GM18511 (cell line): Measurements from ENCODE around the gene PRDM16.

Experiments
- ATAC-seq: cut with Tn5 transposase; IDR thresholded peaks from one replicate; pipeline ENCODE4 v1.9.1; 2021; ENCODE audit warnings: mild to moderate bottlenecking, moderate library complexity; ENCODE audit not compliant: unreplicated experiment

PRDM16 gene

DNA sequence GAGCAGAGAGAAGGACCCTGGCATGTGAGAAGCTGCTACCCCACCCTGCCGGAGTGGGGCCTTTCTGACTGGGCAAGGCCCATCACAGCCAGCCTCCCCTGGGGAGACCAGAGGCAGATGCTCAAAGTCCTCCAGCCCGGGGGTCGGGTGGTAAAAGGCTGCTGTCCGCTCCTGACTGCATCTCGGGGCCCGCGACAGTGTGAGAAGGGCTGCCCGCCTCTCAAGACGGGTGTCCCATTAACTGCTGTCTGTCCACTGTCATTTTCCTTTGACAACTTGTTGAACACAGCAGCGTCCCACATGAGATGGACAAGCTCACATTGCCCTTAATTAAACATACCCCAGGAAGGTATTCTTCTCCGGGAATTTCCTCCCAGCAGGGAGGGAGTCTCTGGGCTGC, 294.0 kb downstream of the PRDM16 start:
- ATAC-seq: no peak

DNA sequence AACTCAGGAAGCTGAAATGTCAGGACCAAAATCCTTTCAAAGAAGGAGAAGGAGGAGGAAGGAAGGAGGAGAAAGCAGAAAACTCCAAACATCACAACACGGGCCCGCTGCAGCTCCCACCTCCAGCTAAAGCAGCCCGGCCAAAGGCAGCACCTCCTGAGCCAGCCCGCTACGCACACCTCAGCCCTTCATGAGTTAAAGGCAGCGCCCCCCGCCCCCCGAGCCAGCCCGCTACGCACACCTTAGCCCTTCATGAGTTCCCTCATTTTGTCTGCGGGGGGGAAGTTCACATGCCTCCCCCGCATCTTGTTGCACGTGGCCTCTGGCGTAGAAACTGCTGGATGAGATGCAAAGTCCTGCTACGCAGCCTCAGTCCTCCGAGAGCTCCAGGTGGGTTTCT, 294.8 kb downstream of the PRDM16 start:
- ATAC-seq: no peak

DNA sequence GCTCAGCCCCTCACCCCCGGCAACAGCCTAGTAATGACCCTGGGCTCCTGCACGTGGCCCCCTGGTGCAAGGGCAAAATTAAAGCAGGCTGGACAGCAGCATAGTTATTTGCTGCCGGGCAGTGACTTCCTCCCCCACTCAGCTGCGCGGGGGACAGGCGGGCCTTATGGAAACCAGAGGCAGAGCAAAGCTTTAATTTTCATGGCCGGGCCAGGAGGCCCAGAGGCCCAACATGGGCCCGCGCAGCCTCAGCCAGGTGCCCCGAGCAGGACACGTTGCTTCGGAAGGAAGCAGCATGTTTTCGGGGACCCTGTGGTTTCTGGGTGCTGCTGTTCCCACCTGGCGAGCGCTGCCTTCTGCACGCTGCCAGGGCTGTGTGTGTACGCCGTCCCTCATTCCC, 295.5 kb downstream of the PRDM16 start:
- ATAC-seq: no peak

DNA sequence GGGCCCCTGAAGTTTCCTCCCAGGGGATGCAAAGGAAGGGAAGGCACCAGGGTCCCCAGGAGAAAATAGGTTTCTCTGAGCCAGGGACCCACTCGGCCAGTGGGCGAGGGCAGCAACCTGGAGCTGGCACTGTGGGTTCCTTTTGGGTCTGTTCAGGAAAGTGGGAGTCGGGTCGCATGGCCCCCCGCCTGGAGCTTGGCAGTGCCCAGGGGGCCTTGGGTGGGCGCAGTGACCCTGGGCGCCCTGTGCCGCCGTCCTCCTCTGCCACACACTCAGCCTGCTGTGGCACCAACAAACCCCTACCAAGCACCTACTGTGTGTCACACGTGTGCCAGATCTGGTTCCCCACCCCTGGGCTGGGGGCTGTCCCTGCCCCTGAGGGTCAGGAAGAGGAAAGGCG, 296.0 kb downstream of the PRDM16 start:
- no peak for ATAC-seq

DNA sequence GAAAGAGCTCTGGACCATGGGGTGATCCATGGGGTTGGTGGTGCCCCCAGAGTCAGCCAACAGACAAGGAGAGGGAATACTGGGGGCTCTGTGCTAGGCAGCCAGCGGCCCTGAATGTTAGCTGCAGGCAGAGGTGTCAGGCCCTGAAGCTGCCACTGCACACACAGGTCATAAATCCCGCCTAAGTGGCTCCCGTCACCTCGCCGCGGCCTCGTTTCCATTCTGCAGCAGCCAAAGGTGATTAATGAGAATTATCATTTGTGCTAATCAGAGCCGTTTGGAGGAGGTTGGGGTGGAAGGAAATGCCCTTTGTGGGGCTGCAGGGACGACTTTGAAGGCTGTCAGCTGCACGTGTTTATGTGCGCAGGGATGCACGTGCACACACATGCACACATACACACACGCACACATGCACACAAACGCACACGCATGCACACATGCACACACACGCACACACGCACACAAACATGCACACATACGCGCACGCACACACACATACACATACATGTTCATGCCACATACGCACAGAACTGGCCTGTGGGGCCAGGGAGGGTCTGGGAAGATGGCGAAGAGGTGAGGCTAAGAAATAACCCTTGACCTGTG, 296.6 kb downstream of the PRDM16 start:
- no peak for ATAC-seq

DNA sequence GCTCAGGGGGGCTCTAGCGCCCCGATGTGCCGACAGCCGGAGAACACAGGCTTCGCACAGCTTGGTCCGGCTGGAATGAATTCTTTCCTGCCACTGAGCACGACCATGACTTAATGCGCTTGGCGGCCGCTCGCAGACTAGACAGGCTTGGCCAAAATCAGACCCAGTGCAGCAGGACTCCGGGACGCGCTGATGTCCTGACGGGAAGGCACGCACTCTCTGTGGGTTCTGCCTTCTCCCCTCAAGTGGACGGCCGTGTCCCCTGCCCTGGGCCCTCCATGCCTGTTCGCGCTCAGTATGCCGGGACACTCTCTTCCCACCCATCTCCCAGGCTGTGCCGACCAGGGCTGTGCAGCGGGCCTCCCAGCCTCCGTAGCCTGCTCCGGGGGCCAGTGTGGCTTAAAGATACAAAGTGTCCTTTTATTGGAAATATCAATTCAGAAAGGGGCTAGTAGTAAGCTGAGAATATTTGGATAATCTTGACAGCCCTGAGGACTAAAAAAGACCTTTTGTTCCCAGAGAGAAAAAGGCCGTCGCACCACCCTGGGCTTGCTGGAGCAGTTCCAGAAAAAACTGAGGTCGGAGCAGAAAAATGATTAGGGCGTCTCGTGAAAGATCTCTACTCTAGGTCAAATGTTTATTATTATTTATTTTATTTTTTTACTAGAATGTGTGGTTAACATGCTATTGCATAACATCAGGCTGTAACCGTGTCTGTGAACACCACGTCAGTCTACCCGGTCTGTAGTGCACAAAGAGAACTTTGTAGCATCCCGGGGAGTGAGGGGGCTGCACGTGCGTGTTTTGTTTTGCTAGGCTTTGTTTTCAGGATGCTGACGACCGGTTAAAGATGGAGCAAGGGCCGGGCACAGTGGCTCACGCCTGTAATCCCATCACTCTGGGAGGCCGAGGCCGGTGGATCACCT, 297.4 kb downstream of the PRDM16 start:
- ATAC-seq: no peak

DNA sequence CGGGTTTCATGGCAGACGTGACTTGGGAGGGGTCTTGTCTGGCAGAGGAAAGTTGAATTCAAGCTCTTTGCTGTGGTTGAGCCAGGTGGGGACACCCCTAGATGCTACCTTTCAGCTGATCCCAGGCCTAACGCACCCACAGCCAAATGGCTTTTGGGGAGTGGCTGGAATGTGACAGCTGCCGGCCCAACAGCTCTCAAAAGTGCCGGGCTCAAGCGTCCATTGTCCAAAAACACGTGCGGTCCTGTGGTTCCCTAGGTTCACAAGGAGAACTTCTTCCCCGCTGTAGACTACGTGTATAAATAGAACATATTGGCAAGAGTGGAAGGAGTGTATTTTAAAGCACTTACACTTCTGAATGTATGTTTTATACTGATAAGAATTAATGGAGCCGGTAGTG, 298.4 kb downstream of the PRDM16 start:
- ATAC-seq: no peak

DNA sequence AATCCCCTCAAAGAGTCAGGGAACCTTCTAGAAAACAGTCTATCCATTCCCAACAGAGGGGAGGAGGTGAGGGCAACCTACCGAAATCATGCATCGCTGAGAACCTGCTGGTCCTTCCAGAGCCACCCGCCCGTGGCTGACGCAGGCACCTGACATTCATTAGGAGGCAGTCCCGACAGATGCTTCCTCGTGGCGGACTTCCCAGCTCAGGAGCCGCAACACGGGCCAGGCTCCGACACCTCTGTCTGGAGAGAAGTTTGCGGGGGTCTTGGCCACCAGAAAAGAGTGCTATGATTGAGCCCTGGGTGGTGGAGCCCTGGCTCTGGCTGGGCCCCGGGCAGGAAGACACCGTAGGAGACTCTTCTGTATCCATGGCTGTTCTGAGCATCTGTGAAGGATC, 299.1 kb downstream of the PRDM16 start:
- ATAC-seq: no peak

DNA sequence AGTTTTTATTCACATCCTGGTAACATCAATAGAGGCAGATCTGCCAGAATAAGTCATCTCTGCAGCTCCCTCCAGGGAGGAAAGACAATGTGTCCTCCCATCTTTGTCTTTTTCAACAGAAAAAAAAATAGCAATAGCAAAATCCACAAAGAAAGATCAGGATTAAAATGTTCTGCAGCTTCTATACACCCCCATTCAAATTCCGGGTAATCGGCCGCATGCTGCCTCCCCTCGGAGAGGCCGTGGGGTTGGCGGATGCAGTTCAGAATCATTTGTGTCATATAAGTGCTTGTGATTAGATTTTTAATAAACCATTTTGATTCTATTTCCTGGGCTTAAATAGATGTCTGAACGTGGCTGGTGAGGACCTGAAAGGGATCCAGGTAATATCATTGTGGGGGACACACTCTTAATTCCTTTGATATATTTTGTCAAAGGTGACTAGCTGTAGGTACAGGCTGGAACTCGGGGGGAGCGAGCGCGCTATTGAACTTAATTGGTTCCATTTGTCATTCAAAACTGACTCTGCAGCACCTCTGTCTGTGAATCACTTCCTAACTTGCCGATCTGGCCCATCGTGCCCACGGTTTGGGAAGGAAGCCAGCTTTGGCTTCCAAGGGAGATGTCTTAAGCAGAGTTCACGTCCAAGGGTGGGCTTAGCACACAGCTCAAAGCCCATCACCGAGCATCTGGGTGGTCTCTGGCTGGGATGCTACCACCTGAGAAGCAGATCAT, 299.9 kb downstream of the PRDM16 start:
- no peak for ATAC-seq

DNA sequence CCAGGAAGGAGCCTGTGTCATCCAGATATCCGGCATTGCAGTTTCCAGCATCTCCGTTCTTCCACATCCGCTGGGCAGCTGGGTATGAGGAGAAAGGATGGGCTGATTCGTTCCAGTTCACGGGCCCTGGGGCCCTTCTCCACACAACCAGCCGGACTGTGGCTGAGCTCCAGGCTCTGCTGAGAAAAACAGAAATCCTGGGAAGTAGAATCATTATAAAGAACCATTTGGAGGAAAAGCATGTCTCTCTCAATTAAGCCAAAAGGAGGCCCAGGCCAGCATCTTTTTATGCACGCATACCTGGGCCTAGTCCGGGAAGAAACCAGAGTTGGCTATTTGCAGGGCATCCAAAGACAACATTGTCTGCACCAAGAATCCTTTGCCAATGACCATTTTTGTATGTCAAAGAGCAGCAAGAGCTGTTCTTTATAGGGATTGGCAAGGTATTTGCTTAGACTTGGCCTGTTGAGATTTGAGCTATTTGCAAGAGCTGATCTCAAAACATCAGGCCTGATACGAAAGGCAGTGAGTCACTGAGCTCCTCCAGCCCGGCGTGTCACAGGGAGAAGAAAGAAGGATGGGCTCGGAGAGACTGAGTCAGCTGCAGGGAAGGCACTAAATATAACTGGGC, 300.6 kb downstream of the PRDM16 start:
- ATAC-seq: no peak

DNA sequence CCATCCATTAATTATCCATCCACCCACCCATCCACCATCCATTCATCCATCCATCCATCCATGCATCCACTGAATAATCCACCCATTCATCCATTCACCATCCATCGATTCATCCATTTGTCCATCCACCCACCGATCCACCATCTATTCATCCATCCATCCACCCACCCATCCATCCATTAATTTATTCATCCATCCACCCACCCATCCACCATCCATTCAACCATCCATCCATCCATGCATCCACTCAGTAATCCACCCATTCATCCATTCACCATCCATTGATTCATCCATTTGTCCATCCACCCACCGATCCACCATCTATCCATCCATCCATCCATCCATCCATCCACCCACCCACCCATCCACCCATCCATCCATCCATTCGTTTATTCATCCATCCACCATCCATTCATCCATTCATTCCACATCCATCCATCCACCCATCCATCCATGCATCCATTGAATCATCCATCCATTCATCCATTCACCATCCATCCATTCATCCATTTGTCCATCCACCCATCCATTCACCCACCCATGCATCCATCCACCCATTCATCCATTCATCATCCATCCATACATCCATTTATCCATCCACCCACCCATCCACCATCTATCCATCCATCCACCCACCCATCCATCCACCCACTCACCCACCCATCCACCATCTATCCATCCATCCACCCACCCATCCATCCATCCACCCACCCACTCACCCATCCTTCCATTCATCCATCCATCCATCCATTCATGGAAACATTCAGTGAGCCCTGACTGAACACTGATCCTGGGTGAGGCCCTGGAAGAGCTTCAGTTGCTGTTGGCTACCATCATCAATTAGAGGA, 302.1 kb downstream of the PRDM16 start:
- no peak for ATAC-seq

DNA sequence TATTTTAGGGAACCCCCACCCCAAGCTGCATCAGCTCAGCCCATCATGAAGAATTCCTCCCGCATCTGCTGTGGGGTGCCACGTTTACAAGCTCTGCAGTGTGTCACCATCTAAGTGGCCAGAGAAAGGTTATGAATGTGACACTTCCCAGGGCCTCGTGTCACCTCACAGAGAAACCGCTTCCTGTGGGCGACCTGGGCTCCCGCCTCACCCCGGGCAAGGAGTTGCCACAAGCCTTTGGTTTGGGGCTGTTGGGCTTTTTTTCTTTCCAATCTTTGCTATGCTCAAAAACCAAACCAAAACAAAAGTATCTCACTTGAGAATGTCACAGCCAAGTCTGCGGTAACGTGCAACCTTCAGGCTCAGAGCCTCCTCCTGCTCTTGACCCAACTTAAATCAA, 303.3 kb downstream of the PRDM16 start:
- no peak for ATAC-seq

DNA sequence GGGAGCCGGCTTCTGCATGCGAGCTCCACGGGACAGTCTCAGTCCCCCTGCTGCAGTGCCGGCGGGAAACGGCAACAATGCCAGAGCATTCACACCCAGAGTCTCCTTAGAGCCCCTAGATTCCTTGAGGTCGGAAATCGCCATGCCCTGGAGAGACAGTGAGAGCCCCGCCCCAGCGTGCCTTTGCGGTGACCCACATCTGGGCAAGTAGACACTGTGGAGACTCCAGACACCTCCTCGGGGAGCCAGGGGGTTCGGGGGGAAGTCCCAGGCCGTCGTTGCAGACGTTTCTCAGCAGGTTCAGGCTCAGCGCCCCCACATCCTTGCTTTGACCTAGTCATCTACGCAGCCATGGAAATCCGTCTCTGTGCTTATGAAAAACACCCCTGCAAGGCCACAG, 304.2 kb downstream of the PRDM16 start:
- ATAC-seq: no peak

DNA sequence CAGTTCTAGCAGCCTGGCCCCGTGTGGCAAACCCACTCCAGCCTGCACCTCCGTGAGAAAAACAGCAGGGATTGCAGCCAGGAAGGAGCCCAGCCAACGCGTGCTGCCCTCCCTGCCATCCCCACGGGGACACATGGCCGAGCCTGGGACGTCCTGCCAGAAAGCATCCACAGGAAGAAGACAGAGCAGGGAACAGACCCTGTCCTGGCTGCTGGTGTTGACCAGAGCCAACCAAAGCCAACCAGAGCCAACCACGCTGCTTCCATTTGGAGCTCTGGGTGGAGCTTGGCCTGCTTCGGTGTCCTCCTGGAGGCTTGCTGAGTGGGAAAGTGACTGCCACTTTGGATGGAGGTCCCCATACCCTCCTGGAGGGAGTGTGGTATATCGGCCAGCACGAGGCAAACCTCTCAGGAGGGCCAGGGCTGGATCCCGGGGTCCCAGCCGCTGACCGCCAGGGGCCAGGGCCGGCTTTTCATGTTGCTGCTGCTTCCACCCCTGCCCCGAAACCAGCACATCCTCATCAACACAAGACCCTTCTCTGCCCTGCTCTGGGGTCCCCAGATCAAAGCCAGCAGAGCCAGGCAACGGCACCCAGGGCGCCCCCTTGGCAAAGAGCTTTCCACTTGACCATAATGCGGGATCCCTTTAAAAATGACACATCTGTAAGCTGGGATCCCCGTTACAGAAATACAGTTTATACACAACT, 304.9 kb downstream of the PRDM16 start:
- ATAC-seq: no peak

DNA sequence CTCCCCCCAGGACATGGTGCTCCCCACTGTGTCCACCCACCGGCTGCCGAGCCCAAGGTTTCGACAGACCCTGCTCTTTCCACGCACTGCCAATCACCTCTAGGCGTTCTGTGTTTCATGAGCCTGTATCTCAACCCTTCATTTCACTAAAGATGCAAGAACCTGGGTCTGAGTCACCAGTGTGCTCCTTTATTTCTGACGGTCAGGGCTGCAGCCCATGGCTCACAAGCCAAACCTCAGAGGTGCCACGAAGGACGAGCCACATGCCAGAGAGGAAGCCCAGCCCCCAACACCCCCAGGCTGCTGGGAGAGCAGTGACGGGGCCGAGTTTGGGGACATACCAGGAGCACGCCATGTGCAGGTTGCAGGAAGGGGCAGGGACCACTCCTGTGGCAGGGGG, 306.2 kb downstream of the PRDM16 start:
- ATAC-seq: no peak

DNA sequence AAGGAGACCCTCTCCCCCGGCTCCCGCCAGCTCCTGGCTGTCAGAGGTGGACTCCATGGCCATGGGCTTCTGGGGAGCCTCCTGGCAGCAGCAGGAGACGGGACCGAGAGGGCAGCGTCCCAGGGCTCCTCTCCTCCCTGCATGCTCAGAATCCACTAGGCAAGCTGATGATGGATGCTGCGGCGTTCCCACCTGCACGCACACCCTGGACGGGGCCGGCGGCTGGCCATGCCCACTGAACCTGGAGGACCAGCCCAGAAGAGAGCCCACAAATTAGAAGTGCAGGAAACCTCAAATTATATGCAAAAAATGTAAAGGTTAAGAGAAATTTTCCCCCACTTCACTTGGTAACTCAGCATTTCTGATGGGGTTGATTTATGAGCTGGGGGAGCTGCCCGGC, 308.2 kb downstream of the PRDM16 start:
- ATAC-seq: no peak

DNA sequence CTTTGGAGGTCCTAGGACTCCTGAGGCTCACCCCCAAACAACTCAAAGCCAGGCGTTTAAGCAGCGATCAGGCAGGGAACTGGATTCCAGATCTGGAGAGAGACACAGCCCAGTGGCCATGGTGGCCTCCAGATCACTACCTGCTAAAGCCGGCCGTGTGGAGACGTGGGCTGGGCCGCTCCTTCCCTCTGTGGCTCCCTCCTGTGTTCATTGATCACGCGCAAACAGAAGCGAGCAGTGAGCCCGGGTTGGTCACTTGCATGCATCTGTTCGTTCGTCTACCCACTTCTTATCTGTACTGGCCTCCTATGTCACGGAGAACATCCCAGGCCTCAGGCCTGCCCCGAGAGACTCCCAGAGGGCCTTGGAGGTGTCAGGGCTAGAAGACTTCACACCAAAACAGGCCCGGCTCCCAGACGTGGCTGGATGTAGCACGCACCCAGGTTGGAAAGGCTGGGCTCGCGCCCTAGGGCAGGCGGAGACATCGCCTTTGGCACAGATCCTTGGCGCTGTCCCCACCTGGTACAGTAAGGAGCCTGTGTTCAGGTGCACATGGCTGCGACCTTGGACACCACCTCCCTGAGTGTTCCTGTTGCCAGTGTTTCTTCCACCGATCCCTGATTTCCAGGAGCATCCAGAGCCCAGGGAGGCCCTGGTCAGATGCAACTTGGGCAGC, 308.7 kb downstream of the PRDM16 start:
- no peak for ATAC-seq

DNA sequence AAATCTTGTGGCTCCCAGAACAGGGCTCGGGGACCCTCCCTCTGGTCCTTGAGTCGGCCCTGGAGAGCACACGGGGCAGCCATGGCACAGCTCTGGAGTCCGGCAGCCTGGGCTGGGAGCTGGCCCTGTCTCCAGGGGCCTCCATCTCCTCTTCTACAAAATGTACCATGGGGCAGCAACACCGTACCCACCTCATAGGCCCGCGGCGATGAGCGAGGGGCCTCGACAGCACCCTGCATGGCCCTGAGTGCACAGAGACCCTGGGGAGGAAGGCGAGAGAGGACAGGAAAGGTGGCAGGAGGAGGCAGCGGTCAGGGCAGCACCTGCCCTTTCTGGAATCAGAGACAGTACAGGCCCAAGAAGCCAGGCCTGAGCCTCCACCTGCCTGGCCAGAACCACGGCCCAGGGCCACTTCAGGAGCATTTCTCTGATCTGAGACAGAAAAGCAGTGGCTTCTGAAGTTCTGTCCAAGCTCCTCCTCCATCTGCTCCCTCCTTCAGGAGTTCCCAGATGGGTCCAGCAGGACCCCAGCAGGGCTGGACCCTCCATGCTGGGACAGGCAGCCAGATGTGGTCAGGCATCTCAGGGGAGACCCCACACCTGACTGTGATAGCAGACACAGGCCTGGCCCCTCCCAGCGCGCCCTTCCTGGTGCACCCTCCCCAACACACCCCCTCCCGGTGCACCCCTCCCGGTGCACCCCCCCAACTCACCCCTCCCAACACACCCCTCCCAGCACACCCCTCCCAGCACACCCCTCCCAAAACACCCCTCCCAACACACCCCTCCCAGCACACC, 309.6 kb downstream of the PRDM16 start:
- no peak for ATAC-seq

DNA sequence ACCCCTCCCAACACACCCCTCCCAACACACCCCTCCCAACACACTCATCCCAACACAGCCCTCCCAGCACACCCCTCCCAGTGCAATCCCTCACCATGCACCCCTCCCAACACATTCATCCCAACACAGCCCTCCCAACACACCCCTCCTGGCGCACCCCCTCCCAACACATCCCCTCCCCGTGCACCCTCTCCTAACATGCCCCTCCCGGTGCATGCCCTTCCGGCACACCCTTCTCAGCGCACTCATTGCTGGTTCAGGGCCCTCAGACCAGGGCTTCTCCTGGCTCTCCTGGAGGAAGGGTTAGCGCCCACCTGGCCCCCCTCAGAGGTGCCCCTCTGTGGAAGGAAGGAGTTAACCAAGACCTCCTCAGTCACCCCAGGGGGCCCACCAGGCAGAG, 310.9 kb downstream of the PRDM16 start:
- no peak for ATAC-seq
